Kidney (tissue), 14 donors: ENCODE results near the gene NCOA3. TPM values are rescaled to one million over a fixed set of nuclear protein-coding genes. Genes with fewer than 3 reads are reported as not detected.
A peak's percentile ranks its signal among the peaks of the same experiment; 100 is the strongest.

Experiments
- DNase-seq, 5 donors: peaks; one replicate each; pipeline ENCODE4 v3.0.0-alpha.2; 2013 to 2020
- FAIRE-seq: peaks from 2 replicates; lab custom pipeline; 2012; peaks lifted over from hg19 to GRCh38; lab: Jason Lieb, UNC
- H3K27ac ChIP-seq, 2 donors: one replicate each; pipeline ENCODE4 v1.7.0; 2013; ENCODE audit warnings: low read depth in 2 of 2, low read length in 2 of 2, inconsistent platforms in 1 of 2
- H3K27me3 ChIP-seq: one replicate; pipeline ENCODE4 v1.7.1; 2013; ENCODE audit warnings: low read length, inconsistent platforms; ENCODE audit not compliant: control insufficient read depth, insufficient read depth
- H3K36me3 ChIP-seq, 3 donors: one replicate each; pipeline versions ENCODE4 v1.7.0 to v1.7.1; 2013; ENCODE audit warnings: low read length in 3 of 3, control low read depth in 1 of 3, inconsistent platforms in 1 of 3; ENCODE audit not compliant: insufficient read depth in 3 of 3, control insufficient read depth in 2 of 3
- H3K4me1 ChIP-seq, 3 donors: one replicate each; pipeline versions ENCODE4 v1.7.0 to v1.7.1; 2013; ENCODE audit warnings: low read length in 3 of 3, inconsistent platforms in 1 of 3, low read depth in 1 of 3; ENCODE audit not compliant: control insufficient read depth in 2 of 3, insufficient read depth in 2 of 3
- H3K4me3 ChIP-seq, 3 donors: one replicate each; pipeline versions ENCODE4 v1.7.0 to v1.8.1; 2013; ENCODE audit warnings: low read length in 3 of 3, control low read depth in 1 of 3, inconsistent platforms in 1 of 3
- H3K9ac ChIP-seq, 3 donors: one replicate each; pipeline versions ENCODE4 v1.7.0 to v1.7.1; 2013; ENCODE audit warnings: low read length in 3 of 3, control low read depth in 1 of 3, inconsistent platforms in 1 of 3
- H3K9me3 ChIP-seq, 3 donors: one replicate each; pipeline versions ENCODE4 v1.7.0 to v1.7.1; 2013; ENCODE audit warnings: low read length in 3 of 3, control low read depth in 1 of 3, inconsistent platforms in 1 of 3; ENCODE audit not compliant: control insufficient read depth in 2 of 3, insufficient read depth in 1 of 3
- CTCF ChIP-seq: IDR thresholded peaks from 3 replicates; pipeline ENCODE4 v1.5.1; 2012; ENCODE audit warnings: mild to moderate bottlenecking, moderate library complexity, borderline replicate concordance; ENCODE audit not compliant: insufficient read depth; ENCODE audit errors: extremely low read depth
- intact Hi-C: fragments of 100-400 bp; cut with DNase I; formaldehyde crosslinking; loops from one replicate; pipeline ENCODE4 v1.11.1; 2022
- polyA plus RNA-seq: library from polyadenylated mRNA; stranded (reverse); fragments of 350-450 nt; fragmentation: Illumina TruSeq; extraction: RNeasy Lipid Tissue Mini Kit (QIAGEN cat#74804); gene quantifications from one replicate; pipeline ENCODE4 v1.2.3, GENCODE V29; 2014; ENCODE audit warnings: low read depth, low replicate concordance; ENCODE audit not compliant: insufficient read depth
- total RNA-seq: library from RNA; stranded (reverse); fragmentation: NEBNext Ultra II Directional; extraction: Animal tissue kit (Norgen Biotek cat#: 25700); gene quantifications from one replicate; pipeline ENCODE4 v1.2.1, GENCODE V29; 2021
- donor health status: control.
- donor health status: control.
- donor health status: control.
- donor health status: control.
- donor health status: control.
- donor health status: DM: yes; HTN: yes; CAD: no.
- donor health status: Normal renal cell carcinoma (clear cell type).

Gene NCOA3
- total and polyA plus RNA-seq, 2 donors from 2014 or later, result 4.9 to 38.8 TPM

- H3K9me3 ChIP-seq, result no peaks in the 10 kb centered on the region
- H3K27me3 ChIP-seq, result no peaks in the 10 kb centered on the region
- peaks cover 0 to 8% (median 0%) of the 10 kb centered on the region in 3 donors for H3K4me1 ChIP-seq
- no peak overlapping the region for H3K27ac ChIP-seq
- FAIRE-seq (no peak), DNase-seq (peak in 1 of 5 donors; percentile 55)
- no peaks in the 10 kb centered on the region for H3K36me3 ChIP-seq
- no peak for TF ChIP-seq CTCF
- H3K9ac ChIP-seq, result no peak overlapping the region
- intact Hi-C loops, result no loop called here
- no peak overlapping the region for H3K4me3 ChIP-seq
These were observed 181.2 kb downstream of the NCOA3 start for GRCh38 chr20:47682916-47683315.

GRCh38 chr20:47684306-47685080, 182.8 kb downstream of the NCOA3 start:
- no peak for FAIRE-seq

GRCh38 chr20:47686545-47686944, 184.9 kb downstream of the NCOA3 start:
- intact Hi-C loops, result no loop called here
- Histone ChIP-seq H3K27me3 (no peaks in the 10 kb centered on the region), H3K9me3 (peaks cover 0 to 7% (median under 1%) of the 10 kb centered on the region in 3 donors), H3K4me1 (peaks cover 0 to 6% (median 0%) of the 10 kb centered on the region in 3 donors), H3K27ac (no peak overlapping the region), H3K36me3 (peaks cover 0 to 5% (median 0%) of the 10 kb centered on the region in 3 donors), H3K9ac (no peak overlapping the region), H3K4me3 (no peak overlapping the region)
- no peak for FAIRE-seq
- peak in 3 of 5 donors; percentile 76 to 88 (median 83) for DNase-seq
- TF ChIP-seq CTCF, result no peak

More at GRCh38 chr20:47684306-47685080, 182.8 kb downstream of the NCOA3 start:
- DNase-seq, result no peak
- Histone ChIP-seq H3K27ac (no peak overlapping the region), H3K9ac (no peak overlapping the region), H3K27me3 (no peaks in the 10 kb centered on the region), H3K9me3 (no peaks in the 10 kb centered on the region), H3K4me1 (peaks cover 0 to 8% (median 0%) of the 10 kb centered on the region in 3 donors), H3K4me3 (no peak overlapping the region), H3K36me3 (peaks cover 0 to 5% (median 0%) of the 10 kb centered on the region in 3 donors)
- no peak for TF ChIP-seq CTCF
- intact Hi-C loops, result no loop called here
